WTC11 (cell line): ENCODE measurements around the gene OR11G2.

Experiments
- JUN ChIP-seq: sonication (generic); formaldehyde crosslinking; IDR thresholded peaks from 2 replicates; pipeline ENCODE4 v1.8.0; 2023; ENCODE audit warnings: mild to moderate bottlenecking, missing genetic modification reagents
- ZNF317 ChIP-seq: sonication (generic); formaldehyde crosslinking; IDR thresholded peaks from 2 replicates; pipeline ENCODE4 v1.8.1; 2023; ENCODE audit warnings: low read depth, mild to moderate bottlenecking, moderate library complexity, missing genetic modification reagents, borderline replicate concordance

- TF ChIP-seq JUN (CRISPR knock-in tag): no peak
- TF ChIP-seq ZNF317 (CRISPR knock-in tag): no peak
Observed at GRCh38 chr14:20164462-20164861, 26.2 kb upstream of the OR11G2 start.
